WTC11 (cell line): ENCODE measurements around the gene ZBTB7C. TPM values are rescaled to one million over a fixed set of nuclear protein-coding genes. Genes with fewer than 3 reads are reported as not detected.

Source experiments
- ATAC-seq: fragments of 200-7000 bp; cut with Tn5 transposase; 2 replicates; pipeline ENCODE4 v1.10.0; 2021; ENCODE audit warnings: mild to moderate bottlenecking, moderate library complexity
- CTCF ChIA-PET: fragments of 300-600 bp; sonication (Branson Sonifier 250); formaldehyde crosslinking; loops from one replicate; lab custom pipeline; 2021; ENCODE audit warnings: antibody characterized with exemption; lab: Charles Lee
- POLR2A ChIA-PET: fragments of 350-600 bp; sonication (Branson Sonifier 250); formaldehyde crosslinking; loops from one replicate; lab custom pipeline; 2021; ENCODE audit warnings: antibody characterized with exemption; lab: Charles Lee
- DNase-seq: peaks from one replicate; pipeline ENCODE4 v3.0.0; 2021; ENCODE audit warnings: low spot score
- H3K27ac Mint-ChIP-seq: 2 replicates; pipeline ENCODE4 v1.8.0; 2021; ENCODE audit warnings: mixed read lengths
- H3K27me3 Mint-ChIP-seq: 2 replicates; pipeline ENCODE4 v1.8.0; 2021; ENCODE audit warnings: low read depth, mild to moderate bottlenecking, moderate library complexity, mixed read lengths
- H3K36me3 Mint-ChIP-seq: 2 replicates; pipeline ENCODE4 v1.8.0; 2021; ENCODE audit warnings: mixed read lengths
- H3K4me1 Mint-ChIP-seq: 2 replicates; pipeline ENCODE4 v1.8.0; 2022; ENCODE audit warnings: mixed read lengths
- H3K4me3 Mint-ChIP-seq: 2 replicates; pipeline ENCODE4 v1.8.0; 2021; ENCODE audit warnings: mild to moderate bottlenecking, moderate library complexity, mixed read lengths
- H3K9me3 Mint-ChIP-seq: 2 replicates; pipeline ENCODE4 v1.8.0; 2021; ENCODE audit warnings: mixed read lengths
- ARID4B ChIP-seq: sonication (generic); formaldehyde crosslinking; IDR thresholded peaks from 2 replicates; pipeline ENCODE4 v1.8.0; 2023; ENCODE audit warnings: missing genetic modification reagents, mild to moderate bottlenecking, borderline replicate concordance
- ATF1 ChIP-seq: sonication (generic); formaldehyde crosslinking; IDR thresholded peaks from 2 replicates; pipeline ENCODE4 v1.8.1; 2023; ENCODE audit warnings: mild to moderate bottlenecking, moderate library complexity, missing genetic modification reagents
- CREM ChIP-seq: sonication (generic); formaldehyde crosslinking; IDR thresholded peaks from 2 replicates; pipeline ENCODE4 v1.8.1; 2022; ENCODE audit warnings: mild to moderate bottlenecking, missing genetic modification reagents, moderate library complexity
- FOXP1 ChIP-seq: sonication (generic); formaldehyde crosslinking; IDR thresholded peaks from 2 replicates; pipeline ENCODE4 v1.8.0; 2022; ENCODE audit warnings: missing genetic modification reagents, mild to moderate bottlenecking, moderate library complexity, borderline replicate concordance
- GTF2I ChIP-seq: fragments of 250-450 bp; sonication (Bioruptor Pico); conservative IDR thresholded peaks from 2 replicates; pipeline ENCODE4 v1.4.0; 2021; ENCODE audit warnings: mild to moderate bottlenecking
- JUN ChIP-seq: sonication (generic); formaldehyde crosslinking; IDR thresholded peaks from 2 replicates; pipeline ENCODE4 v1.8.0; 2023; ENCODE audit warnings: mild to moderate bottlenecking, missing genetic modification reagents
- KAT7 ChIP-seq: sonication (generic); formaldehyde crosslinking; IDR thresholded peaks from 2 replicates; pipeline ENCODE4 v1.8.1; 2023; ENCODE audit warnings: missing genetic modification reagents, mild to moderate bottlenecking, borderline replicate concordance
- MXD4 ChIP-seq: fragments of 250-450 bp; sonication (Bioruptor Pico); IDR thresholded peaks from 2 replicates; pipeline ENCODE4 v1.8.0; 2021; ENCODE audit warnings: mild to moderate bottlenecking, moderate library complexity, borderline replicate concordance
- MYBL2 ChIP-seq: sonication (generic); formaldehyde crosslinking; IDR thresholded peaks from 2 replicates; pipeline ENCODE4 v1.8.1; 2023; ENCODE audit warnings: mild to moderate bottlenecking, moderate library complexity, missing genetic modification reagents
- NFATC4 ChIP-seq: fragments of 250-450 bp; sonication (Bioruptor Pico); IDR thresholded peaks from 2 replicates; pipeline ENCODE4 v1.9.0; 2021; ENCODE audit warnings: mild to moderate bottlenecking
- NFE2L1 ChIP-seq: sonication (generic); formaldehyde crosslinking; IDR thresholded peaks from 2 replicates; pipeline ENCODE4 v1.8.1; 2023; ENCODE audit warnings: missing genetic modification reagents
- NFYB ChIP-seq: sonication (generic); formaldehyde crosslinking; conservative IDR thresholded peaks from 2 replicates; pipeline ENCODE4 v1.8.0; 2022; ENCODE audit warnings: low read depth, missing genetic modification reagents
- NR1H2 ChIP-seq: sonication (generic); formaldehyde crosslinking; IDR thresholded peaks from 2 replicates; pipeline ENCODE4 v1.9.0; 2021; ENCODE audit warnings: mild to moderate bottlenecking, moderate library complexity, missing genetic modification reagents
- PRRX2 ChIP-seq: fragments of 250-450 bp; sonication (Bioruptor Pico); IDR thresholded peaks from 2 replicates; pipeline ENCODE4 v1.8.0; 2021; ENCODE audit warnings: mild to moderate bottlenecking
- RORB ChIP-seq: fragments of 250-450 bp; sonication (Bioruptor Pico); IDR thresholded peaks from 2 replicates; pipeline ENCODE4 v1.9.0; 2021; ENCODE audit warnings: mild to moderate bottlenecking
- STAT6 ChIP-seq: sonication (generic); formaldehyde crosslinking; conservative IDR thresholded peaks from 2 replicates; pipeline ENCODE4 v1.8.1; 2023; ENCODE audit warnings: mild to moderate bottlenecking, low read depth, missing genetic modification reagents, moderate library complexity
- TP53 ChIP-seq: sonication (generic); formaldehyde crosslinking; IDR thresholded peaks from 2 replicates; pipeline ENCODE4 v1.8.1; 2023; ENCODE audit warnings: mild to moderate bottlenecking, missing genetic modification reagents
- ZMAT4 ChIP-seq: fragments of 250-450 bp; sonication (Bioruptor Pico); IDR thresholded peaks from 2 replicates; pipeline ENCODE4 v1.9.0; 2021; ENCODE audit warnings: mild to moderate bottlenecking
- ZNF219 ChIP-seq: sonication (generic); formaldehyde crosslinking; IDR thresholded peaks from 2 replicates; pipeline ENCODE4 v1.8.0; 2023; ENCODE audit warnings: missing genetic modification reagents, mild to moderate bottlenecking, borderline replicate concordance
- ZNF396 ChIP-seq: fragments of 250-450 bp; sonication (Bioruptor Pico); IDR thresholded peaks from 2 replicates; pipeline ENCODE4 v1.8.0; 2021; ENCODE audit warnings: mild to moderate bottlenecking, moderate library complexity, borderline replicate concordance
- ZNF532 ChIP-seq: fragments of 250-450 bp; sonication (Bioruptor Pico); IDR thresholded peaks from 2 replicates; pipeline ENCODE4 v1.9.0; 2021; ENCODE audit warnings: mild to moderate bottlenecking, borderline replicate concordance
- total RNA-seq: library from RNA; stranded (reverse); gene quantifications from 3 replicates; pipeline ENCODE4 v1.2.3, GENCODE V29; 2021

ZBTB7C gene
- total RNA-seq, 1 experiment from 2014 or later: 0.48 TPM

- Mint-ChIP-seq H3K27ac (no peak overlapping the region), H3K4me1 (peaks cover 3% of the 10 kb centered on the region; the same call in 1 of the 2 replicates), H3K4me3 (no peak overlapping the region), H3K9me3 (peaks cover 14% of the 10 kb centered on the region), H3K36me3 (no peaks in the 10 kb centered on the region), H3K27me3 (peaks cover 3% of the 10 kb centered on the region)
- TF ChIP-seq NFE2L1 (CRISPR knock-in tag) (no peak), RORB (CRISPR knock-in tag) (no peak), ATF1 (CRISPR knock-in tag) (no peak), ZNF532 (CRISPR knock-in tag) (no peak), STAT6 (CRISPR knock-in tag) (no peak), NR1H2 (CRISPR knock-in tag) (no peak), ZNF219 (no peak)
- POLR2A ChIA-PET: no interaction called here
- no peak for DNase-seq
- ATAC-seq: no peak
- CTCF ChIA-PET: no interaction called here
Observed at GRCh38 chr18:48193521-48194492, 215.4 kb downstream of the ZBTB7C start.

- ChIA-PET CTCF (interaction anchor here (1.5 kb wide), 1 partner anchor 162 kb away, joined by 5 read pairs; no protein-coding TSS in a partner anchor), POLR2A (no interaction called here)
- Mint-ChIP-seq H3K4me3 (no peak overlapping the region), H3K9me3 (peaks cover 14% of the 10 kb centered on the region), H3K27ac (no peak overlapping the region), H3K4me1 (peaks cover 3% of the 10 kb centered on the region; the same call in 1 of the 2 replicates), H3K27me3 (no peaks in the 10 kb centered on the region; the same call in 1 of the 2 replicates), H3K36me3 (no peaks in the 10 kb centered on the region)
- DNase-seq: no peak
- no peak for ATAC-seq
- TF ChIP-seq TP53 (no peak), GTF2I (CRISPR knock-in tag) (no peak), KAT7 (CRISPR knock-in tag) (no peak), CREM (CRISPR knock-in tag) (no peak), FOXP1 (CRISPR knock-in tag) (no peak), ARID4B (CRISPR knock-in tag) (no peak), ZNF396 (CRISPR knock-in tag) (no peak), NFATC4 (CRISPR knock-in tag) (no peak), PRRX2 (no peak), MYBL2 (CRISPR knock-in tag) (no peak), NFYB (CRISPR knock-in tag) (no peak), ZMAT4 (CRISPR knock-in tag) (no peak), MXD4 (CRISPR knock-in tag) (no peak), JUN (CRISPR knock-in tag) (no peak)
Observed at GRCh38 chr18:48192542-48192941, 216.6 kb downstream of the ZBTB7C start.
